ELR (cell line): ENCODE measurements around the gene CALHM2.
"Not testable (repeated sequence)": the region's sequence is repeated elsewhere in the genome, so short reads cannot be mapped to it uniquely, and the experiment has no call there.

ENCODE experiments used
- DNase-seq: peaks from one replicate; pipeline ENCODE4 v3.0.0-alpha.2; 2015; ENCODE audit warnings: low read depth

The CALHM2 gene

GRCh38 chr10:103449208-103450144 lies 2.7 kb downstream of the CALHM2 start:
- no peak for DNase-seq

- DNase-seq, result peak; percentile 93
Observed at GRCh38 chr10:103448746-103449145, 3.4 kb downstream of the CALHM2 start.

GRCh38 chr10:103447187-103447586 lies 5.0 kb downstream of the CALHM2 start:
- DNase-seq, result no peak

- DNase-seq, result peak; percentile 67
Observed at GRCh38 chr10:103445767-103446567, 6.2 kb downstream of the CALHM2 start.

- no peak for DNase-seq
Observed at GRCh38 chr10:103445366-103445765, 6.8 kb downstream of the CALHM2 start.

- no peak for DNase-seq
Observed at GRCh38 chr10:103444478-103444877, 7.7 kb downstream of the CALHM2 start.

- no peak for DNase-seq
Observed at GRCh38 chr10:103443475-103444185, 8.5 kb downstream of the CALHM2 start.

GRCh38 chr10:103442031-103442461 lies 10.1 kb downstream of the CALHM2 start:
- peak; percentile 32 for DNase-seq

GRCh38 chr10:103441611-103442010 lies 10.6 kb downstream of the CALHM2 start:
- DNase-seq, result no peak

GRCh38 chr10:103441206-103441605 lies 11.0 kb downstream of the CALHM2 start:
- no peak for DNase-seq

GRCh38 chr10:103440416-103440815 lies 11.8 kb downstream of the CALHM2 start:
- no peak for DNase-seq

GRCh38 chr10:103439776-103440175 lies 12.4 kb downstream of the CALHM2 start:
- no peak for DNase-seq

- DNase-seq, result no peak
Observed at GRCh38 chr10:103433858-103434257, 18.3 kb downstream of the CALHM2 start.

GRCh38 chr10:103431902-103432301 lies 20.3 kb downstream of the CALHM2 start:
- no peak for DNase-seq

GRCh38 chr10:103429647-103430046 lies 22.5 kb downstream of the CALHM2 start:
- DNase-seq, result no peak

- DNase-seq, result no peak
Observed at GRCh38 chr10:103428989-103429643, 23.1 kb downstream of the CALHM2 start.

- DNase-seq, result no peak
Observed at GRCh38 chr10:103427866-103428265, 24.3 kb downstream of the CALHM2 start.

- DNase-seq, result no peak
Observed at GRCh38 chr10:103423748-103424147, 28.4 kb downstream of the CALHM2 start.

GRCh38 chr10:103419101-103419500 lies 33.1 kb downstream of the CALHM2 start:
- no peak for DNase-seq

- DNase-seq, result no peak
Observed at GRCh38 chr10:103417601-103418000, 34.6 kb downstream of the CALHM2 start.

GRCh38 chr10:103417148-103417469 lies 35.1 kb downstream of the CALHM2 start:
- not testable (repeated sequence) for DNase-seq
